VCaP (cell line): Measurements from ENCODE around the gene C9orf50.

Source experiments
- H3K27ac ChIP-seq: fragments of 450-650 bp; 2 replicates; pipeline ENCODE4 v1.5.1; 2017
- TF ChIP-seq, protein P1 (sequence below): fragments of 450-650 bp; conservative IDR thresholded peaks from 2 replicates; pipeline ENCODE4 v1.5.1; 2017; ENCODE audit warnings: mild to moderate bottlenecking, moderate library complexity

The C9orf50 gene

DNA sequence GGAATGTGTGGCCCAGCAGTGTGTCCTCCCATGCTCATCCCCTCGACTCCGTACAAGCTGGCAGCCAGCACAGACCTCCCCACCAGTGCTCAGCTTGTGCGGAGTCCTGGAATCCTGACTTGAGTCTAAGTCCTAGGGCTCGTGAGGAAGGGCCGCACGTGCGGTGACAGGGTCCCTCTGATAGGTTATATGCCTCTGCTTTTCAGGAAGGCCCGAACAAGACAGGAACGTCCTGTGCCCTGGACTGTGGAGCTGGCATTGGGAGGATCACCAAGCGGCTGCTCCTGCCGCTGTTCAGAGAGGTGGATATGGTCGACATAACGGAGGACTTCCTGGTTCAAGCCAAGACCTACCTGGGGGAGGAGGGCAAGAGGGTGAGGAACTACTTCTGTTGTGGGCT, 12.9 kb upstream of the C9orf50 start:
- H3K27ac ChIP-seq: no peak overlapping the region

DNA sequence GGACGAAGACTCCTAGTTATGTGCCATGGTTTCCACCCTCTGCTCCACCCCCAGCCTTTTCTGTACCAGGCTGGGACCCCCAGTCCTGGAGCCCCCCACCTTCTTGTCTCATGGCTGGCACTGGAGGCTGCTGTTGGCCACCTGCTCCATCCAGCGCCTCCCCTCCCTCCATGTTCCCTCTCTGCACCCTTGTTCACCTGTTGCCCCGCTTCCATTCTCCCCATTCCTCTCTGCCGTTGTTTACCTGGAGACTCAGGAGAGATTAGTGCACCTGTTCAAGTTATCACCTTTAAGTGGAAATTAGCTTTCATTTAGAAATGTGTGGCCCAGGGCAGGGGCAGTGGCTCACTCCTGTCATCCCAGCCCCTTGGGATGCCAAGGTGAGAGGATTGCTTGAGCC, 12.3 kb upstream of the C9orf50 start:
- no peak overlapping the region for H3K27ac ChIP-seq
- TF ChIP-seq, protein P1, sequence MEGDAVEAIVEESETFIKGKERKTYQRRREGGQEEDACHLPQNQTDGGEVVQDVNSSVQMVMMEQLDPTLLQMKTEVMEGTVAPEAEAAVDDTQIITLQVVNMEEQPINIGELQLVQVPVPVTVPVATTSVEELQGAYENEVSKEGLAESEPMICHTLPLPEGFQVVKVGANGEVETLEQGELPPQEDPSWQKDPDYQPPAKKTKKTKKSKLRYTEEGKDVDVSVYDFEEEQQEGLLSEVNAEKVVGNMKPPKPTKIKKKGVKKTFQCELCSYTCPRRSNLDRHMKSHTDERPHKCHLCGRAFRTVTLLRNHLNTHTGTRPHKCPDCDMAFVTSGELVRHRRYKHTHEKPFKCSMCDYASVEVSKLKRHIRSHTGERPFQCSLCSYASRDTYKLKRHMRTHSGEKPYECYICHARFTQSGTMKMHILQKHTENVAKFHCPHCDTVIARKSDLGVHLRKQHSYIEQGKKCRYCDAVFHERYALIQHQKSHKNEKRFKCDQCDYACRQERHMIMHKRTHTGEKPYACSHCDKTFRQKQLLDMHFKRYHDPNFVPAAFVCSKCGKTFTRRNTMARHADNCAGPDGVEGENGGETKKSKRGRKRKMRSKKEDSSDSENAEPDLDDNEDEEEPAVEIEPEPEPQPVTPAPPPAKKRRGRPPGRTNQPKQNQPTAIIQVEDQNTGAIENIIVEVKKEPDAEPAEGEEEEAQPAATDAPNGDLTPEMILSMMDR: no peak

More for the DNA sequence above, 12.9 kb upstream of the C9orf50 start:
- TF ChIP-seq, protein P1: no peak

GRCh38 chr9:129632460-129632859, 11.6 kb upstream of the C9orf50 start:
- no peak overlapping the region for H3K27ac ChIP-seq
- TF ChIP-seq, protein P1: no peak

DNA sequence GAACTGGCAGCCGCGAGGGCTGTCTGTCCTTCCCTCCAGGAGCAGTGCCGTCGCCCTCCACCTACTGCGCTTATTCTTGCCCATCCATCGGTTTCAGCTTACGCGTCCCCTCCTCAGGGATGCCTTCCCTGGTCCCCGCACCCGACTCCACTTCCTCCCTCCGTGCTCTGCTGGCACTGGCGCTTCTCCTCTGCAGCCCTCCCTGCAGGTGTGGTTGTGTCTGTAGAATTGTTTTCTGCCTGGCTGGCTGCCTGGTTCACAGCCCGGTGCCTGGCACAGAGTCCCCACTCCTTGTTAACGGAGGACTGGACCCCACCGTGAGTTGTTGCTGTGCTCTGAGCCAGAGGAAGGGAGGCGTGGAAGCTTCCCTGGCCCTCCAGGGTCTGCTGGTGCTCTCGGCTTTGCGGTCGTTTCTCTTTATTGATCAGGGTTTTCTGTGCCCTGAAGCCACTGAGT, 10.8 kb upstream of the C9orf50 start:
- TF ChIP-seq, protein P1: no peak
- H3K27ac ChIP-seq: no peak overlapping the region

DNA sequence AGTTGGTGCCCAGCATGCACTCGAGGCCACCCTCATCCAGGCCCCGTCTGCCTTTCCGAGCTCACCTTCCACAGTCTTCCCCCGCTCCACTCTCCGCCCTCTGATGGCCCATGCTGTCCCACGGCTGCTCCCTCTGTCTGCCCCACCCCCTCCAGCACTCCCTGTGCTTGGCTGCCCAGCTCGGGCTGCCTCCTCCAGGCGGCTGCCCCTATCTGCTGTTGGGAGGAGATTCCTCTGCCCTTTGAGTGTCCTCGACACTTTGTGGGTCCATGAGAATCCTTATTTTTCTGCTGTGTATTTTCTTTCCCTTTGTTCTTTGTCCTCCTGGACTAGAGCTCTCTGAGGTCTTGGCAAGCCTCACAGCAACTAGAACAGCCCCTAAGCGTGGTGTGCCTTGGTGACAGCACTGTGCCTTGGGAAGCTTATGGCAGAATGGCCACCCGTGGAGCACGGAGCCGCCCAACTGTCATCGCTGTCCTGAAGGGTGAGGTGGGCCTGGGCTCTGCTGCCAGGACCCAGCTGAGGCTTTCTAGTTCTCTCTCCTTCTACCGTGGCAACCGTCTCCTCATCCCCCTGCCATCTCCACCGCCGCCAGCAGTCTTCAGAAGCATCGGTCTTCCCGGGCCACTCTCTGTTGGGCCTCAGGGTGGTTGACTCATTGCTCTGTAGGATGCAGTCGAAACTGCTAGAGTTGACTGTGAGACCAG, 10.2 kb upstream of the C9orf50 start:
- TF ChIP-seq, protein P1: no peak
- H3K27ac ChIP-seq: no peak overlapping the region

DNA sequence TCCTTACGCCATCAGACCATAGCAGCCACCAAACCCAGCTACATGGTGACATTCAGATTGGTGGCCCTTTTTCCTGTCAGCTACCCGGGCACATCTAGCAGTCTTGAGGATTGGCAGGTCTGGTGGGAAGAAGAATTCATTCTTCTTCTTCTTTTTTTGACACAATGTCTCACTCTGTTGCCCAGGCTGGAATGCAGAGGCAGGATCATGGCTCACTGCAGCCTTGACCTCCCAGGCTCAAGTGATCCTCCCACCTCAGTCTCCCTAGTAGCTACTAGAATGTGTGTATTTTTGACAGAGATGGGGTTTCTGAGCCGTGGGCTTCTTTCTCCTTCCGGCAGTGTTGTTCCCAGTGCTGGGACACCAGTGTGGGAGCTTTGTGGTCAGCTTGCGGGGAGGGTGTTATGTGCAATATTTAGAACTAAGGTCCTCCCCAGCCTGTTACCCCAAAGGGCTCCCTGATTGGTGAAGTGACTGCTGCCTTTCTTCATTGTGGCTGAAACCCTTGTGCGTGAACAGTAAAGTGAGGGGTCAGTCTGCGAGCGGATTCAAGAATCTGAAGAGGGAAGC, 8.4 kb upstream of the C9orf50 start:
- TF ChIP-seq, protein P1: no peak
- no peak overlapping the region; the same call in 1 of the 2 replicates for H3K27ac ChIP-seq

DNA sequence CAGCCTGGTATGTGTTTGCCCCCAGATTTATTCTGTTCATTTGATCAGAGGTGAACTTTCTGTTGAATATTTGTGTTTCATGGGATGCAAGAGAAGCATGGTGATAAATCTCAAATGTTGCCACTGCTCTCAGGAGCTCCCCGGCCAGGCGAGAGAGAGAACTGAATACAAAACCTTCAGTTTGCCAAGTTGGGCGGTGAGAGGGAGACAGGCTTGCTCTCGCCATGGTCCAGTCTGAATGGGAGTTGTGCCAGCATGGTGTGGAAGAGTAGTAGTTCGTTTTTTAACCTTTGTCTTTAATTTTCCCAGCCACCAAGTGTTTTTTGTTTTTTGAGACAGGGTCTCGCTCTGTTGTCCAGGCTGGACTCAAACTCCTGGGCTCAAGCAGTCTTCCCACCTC, 7.8 kb upstream of the C9orf50 start:
- H3K27ac ChIP-seq: peak overlapping the region; percentile 91; the same call in 1 of the 2 replicates
- TF ChIP-seq, protein P1: no peak
